IMR-90 (cell line): ENCODE measurements around the gene IGF1R. TPM values are rescaled to one million over a fixed set of nuclear protein-coding genes. Genes with fewer than 3 reads are reported as not detected.

Experiments
- ATAC-seq: fragments of 200-7000 bp; cut with Tn5 transposase; 2 replicates; pipeline ENCODE4 v1.9.1; 2020; ENCODE audit warnings: low read depth, mild to moderate bottlenecking, moderate library complexity
- BruUV-seq: library from RNA; stranded (reverse); fragments of 400-500 nt; replicated peaks from 2 replicates; lab custom pipeline; 2021; lab: Mats Ljungman, UMichigan
- CTCF ChIA-PET: fragments of 300-600 bp; formaldehyde crosslinking; extraction: SDS; loops from one replicate; lab custom pipeline; 2021; ENCODE audit warnings: antibody characterized with exemption; lab: Yijun Ruan, JAX
- POLR2A ChIA-PET: fragments of 300-600 bp; sonication (Branson Sonifier 250); formaldehyde crosslinking; loops from one replicate; lab custom pipeline; 2022; ENCODE audit warnings: antibody characterized with exemption; ENCODE audit not compliant: unreplicated experiment; lab: Charles Lee
- DNase-seq: peaks from one replicate; pipeline ENCODE4 v3.0.0; 2013
- H2AFZ ChIP-seq: replicated peaks from 2 replicates; pipeline ENCODE3; 2013; ENCODE audit warnings: low read length, mild to moderate bottlenecking; ENCODE audit not compliant: poor library complexity
- H2AK5ac ChIP-seq: 2 replicates; pipeline ENCODE4 v1.6.1; 2013; ENCODE audit warnings: low read depth, low read length, inconsistent platforms
- H2AK9ac ChIP-seq: replicated peaks from 2 replicates; pipeline ENCODE3; 2013; ENCODE audit warnings: mild to moderate bottlenecking, low read depth, low read length, moderate library complexity; ENCODE audit not compliant: poor library complexity
- H2BK120ac ChIP-seq: 2 replicates; pipeline ENCODE4 v1.6.1; 2013; ENCODE audit warnings: low read depth, low read length, inconsistent platforms
- H2BK15ac ChIP-seq: 3 replicates; pipeline ENCODE4 v1.6.1; 2013; ENCODE audit warnings: low read depth, low read length, inconsistent platforms
- H2BK20ac ChIP-seq: 2 replicates; pipeline ENCODE4 v1.6.1; 2013; ENCODE audit warnings: low read depth, mild to moderate bottlenecking, inconsistent platforms, low read length, moderate library complexity
- H2BK5ac ChIP-seq: 2 replicates; pipeline ENCODE4 v1.6.1; 2013; ENCODE audit warnings: mild to moderate bottlenecking, low read depth, low read length, inconsistent platforms; ENCODE audit not compliant: poor library complexity, severe bottlenecking
- H3K14ac ChIP-seq: replicated peaks from 2 replicates; pipeline ENCODE4 v1.6.1; 2013; ENCODE audit warnings: low read depth, low read length, inconsistent platforms
- H3K18ac ChIP-seq: 2 replicates; pipeline ENCODE4 v1.6.1; 2013; ENCODE audit warnings: low read depth, low read length, control low read depth
- H3K23ac ChIP-seq: 2 replicates; pipeline ENCODE4 v1.6.1; 2013; ENCODE audit warnings: low read depth, low read length, inconsistent platforms
- H3K27ac ChIP-seq: 2 replicates; pipeline ENCODE4 v1.5.1; 2013; ENCODE audit warnings: mild to moderate bottlenecking, control low read depth, low read length; ENCODE audit not compliant: insufficient read depth
- H3K27me3 ChIP-seq: 2 replicates; pipeline ENCODE4 v1.6.1; 2013; ENCODE audit warnings: low read length; ENCODE audit not compliant: control insufficient read depth, insufficient read depth
- H3K36me3 ChIP-seq: 2 replicates; pipeline ENCODE4 v1.6.1; 2013; ENCODE audit warnings: low read length, mixed read lengths; ENCODE audit not compliant: control insufficient read depth, insufficient read depth
- H3K4ac ChIP-seq: 2 replicates; pipeline ENCODE4 v1.6.1; 2013; ENCODE audit warnings: low read depth, low read length, inconsistent platforms
- H3K4me1 ChIP-seq: 2 replicates; pipeline ENCODE4 v1.6.1; 2013; ENCODE audit warnings: low read length, mixed read lengths; ENCODE audit not compliant: control insufficient read depth, insufficient read depth
- H3K4me2 ChIP-seq: 2 replicates; pipeline ENCODE4 v1.6.1; 2013; ENCODE audit warnings: low read depth, mild to moderate bottlenecking, control low read depth, low read length, moderate library complexity
- H3K4me3 ChIP-seq: 2 replicates; pipeline ENCODE4 v1.5.1; 2013; ENCODE audit warnings: low read depth, mild to moderate bottlenecking, control low read depth, low read length, moderate library complexity; ENCODE audit not compliant: insufficient read depth
- H3K56ac ChIP-seq: 2 replicates; pipeline ENCODE4 v1.6.1; 2013; ENCODE audit warnings: low read length, inconsistent platforms; ENCODE audit not compliant: insufficient read depth; ENCODE audit errors: extremely low read depth
- H3K79me1 ChIP-seq, 2 experiments: 2 replicates each; pipeline ENCODE4 v1.6.1; 2013; ENCODE audit warnings: low read length in 2 of 2, inconsistent platforms in 1 of 2, low read depth in 1 of 2
- H3K9ac ChIP-seq: 2 replicates; pipeline ENCODE4 v1.6.1; 2013; ENCODE audit warnings: low read depth, low read length, control low read depth
- H3K9me1 ChIP-seq: 2 replicates; pipeline ENCODE4 v1.6.1; 2013; ENCODE audit warnings: low read length, inconsistent platforms; ENCODE audit not compliant: insufficient read depth
- H3K9me3 ChIP-seq: 2 replicates; pipeline ENCODE4 v1.6.1; 2013; ENCODE audit warnings: low read length; ENCODE audit not compliant: control insufficient read depth, insufficient read depth
- H4K20me1 ChIP-seq: 2 replicates; pipeline ENCODE4 v1.6.1; 2013; ENCODE audit warnings: low read length, inconsistent platforms; ENCODE audit not compliant: insufficient read depth
- H4K5ac ChIP-seq: 2 replicates; pipeline ENCODE4 v1.6.1; 2013; ENCODE audit warnings: mild to moderate bottlenecking, low read depth, low read length, control low read depth
- H4K8ac ChIP-seq, 2 experiments: 2 replicates each; pipeline ENCODE4 v1.6.1; 2013; ENCODE audit warnings: low read depth in 2 of 2, low read length in 2 of 2, control low read depth in 1 of 2, inconsistent platforms in 1 of 2
- H4K91ac ChIP-seq: 2 replicates; pipeline ENCODE4 v1.6.1; 2013; ENCODE audit warnings: low read depth, low read length, inconsistent platforms; ENCODE audit not compliant: insufficient read depth
- BHLHE40 ChIP-seq: fragments of 150-350 bp; IDR thresholded peaks from 2 replicates; pipeline ENCODE4 v1.6.1; 2016; ENCODE audit warnings: mild to moderate bottlenecking, low read depth, low read length
- CEBPB ChIP-seq: IDR thresholded peaks from 2 replicates; pipeline ENCODE4 v1.6.1; 2012; ENCODE audit warnings: low read depth, low read length, improper control_type of control experiment
- CHD1 ChIP-seq: IDR thresholded peaks from 2 replicates; pipeline ENCODE4 v1.6.1; 2012; ENCODE audit warnings: low read depth, low read length, improper control_type of control experiment
- MAFK ChIP-seq: IDR thresholded peaks from 2 replicates; pipeline ENCODE4 v1.6.1; 2012; ENCODE audit warnings: low read depth, low read length, improper control_type of control experiment
- RAD21 ChIP-seq: IDR thresholded peaks from 2 replicates; pipeline ENCODE4 v1.6.1; 2012; ENCODE audit warnings: low read length, improper control_type of control experiment
- WGBS, 2 experiments: methylation state at CpG; one replicate each; pipeline versions ENCODE4 v1.1.5 to v1.1.7; 2013; ENCODE audit warnings: missing lambda C conversion rate in 2 of 2; ENCODE audit not compliant: insufficient read length in 1 of 2; ENCODE audit errors: extremely low coverage in 2 of 2; 5-methylcytosine and 5-hydroxymethylcytosine counted together
- dilution Hi-C: fragments of 300-500 bp; cut with HindIII; formaldehyde crosslinking; loops from one replicate; pipeline ENCODE4 v1.14.3; 2018; ENCODE audit warnings: low sequenced_read_pairs; ENCODE audit not compliant: unreplicated experiment
- in situ Hi-C: fragments of 300-500 bp; cut with MboI; formaldehyde crosslinking; loops from 3 replicates; pipeline ENCODE4 v1.14.3; 2019; ENCODE audit warnings: low sequenced_read_pairs, inconsistent platforms, mixed read lengths
- intact Hi-C: fragments of 100-400 bp; cut with micrococcal nuclease; formaldehyde crosslinking; loops from 2 replicates; pipeline ENCODE4 v1.10.0; 2022
- polyA plus RNA-seq, 3 experiments: library from polyadenylated mRNA; depleted of rRNA; stranded (reverse); fragments of >200 nt; gene quantifications; 2 replicates each; pipeline ENCODE4 v1.2.3, GENCODE V29; 2012; ENCODE audit warnings: low replicate concordance in 1 of 3
- total RNA-seq: library from RNA; depleted of rRNA; stranded (reverse); fragments of >200 nt; gene quantifications from 2 replicates; pipeline ENCODE4 v1.2.3, GENCODE V29; 2012
- TF ChIP-seq, protein P1 (sequence below): fragments of 150-350 bp; IDR thresholded peaks from 2 replicates; pipeline ENCODE4 v1.6.1; 2016; ENCODE audit warnings: low read depth, mild to moderate bottlenecking, low read length, moderate library complexity, borderline replicate concordance
- TF ChIP-seq, protein P2 (sequence below): fragments of 150-350 bp; IDR thresholded peaks from 2 replicates; pipeline ENCODE4 v1.6.1; 2017; ENCODE audit warnings: mild to moderate bottlenecking, antibody characterized with exemption, low read length, low read depth
- TF ChIP-seq, protein P3 (sequence below): conservative IDR thresholded peaks from 2 replicates; pipeline ENCODE4 v1.5.1; 2012; ENCODE audit warnings: mild to moderate bottlenecking, low read depth, low read length, improper control_type of control experiment

IGF1R gene
- total and polyA plus RNA-seq, 2 of the 4 experiments (the other 2 are of a cell fraction): 24.0 to 24.9 TPM

DNA sequence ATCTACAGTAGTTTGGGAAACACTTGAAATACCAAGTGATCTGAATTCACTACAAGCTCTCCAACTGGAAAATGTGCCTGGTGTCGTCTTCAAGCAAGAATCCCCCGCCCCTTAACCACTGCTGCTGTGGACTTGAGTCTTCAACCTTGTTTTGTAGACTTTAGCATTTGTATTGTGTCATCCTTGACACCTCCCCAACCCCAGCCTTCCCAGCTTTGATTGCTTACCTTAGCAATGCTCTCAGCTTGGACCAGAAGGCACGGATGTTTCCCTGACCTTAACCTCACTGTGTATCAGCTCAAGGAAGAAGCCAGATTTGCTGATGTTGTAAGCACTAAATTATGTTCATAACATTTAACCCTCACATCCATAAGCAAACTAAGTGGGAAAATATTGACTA is 146.4 kb downstream of the IGF1R start:
- Histone ChIP-seq H3K79me1 (peaks cover 49 to 86% of the 10 kb centered on the region in 2 experiments), H3K9me1 (peaks cover 36% of the 10 kb centered on the region), H3K9ac (no peak overlapping the region), H2BK5ac (no peak overlapping the region), H2BK20ac (no peak overlapping the region), H4K8ac (no peak overlapping the region), H3K36me3 (no peaks in the 10 kb centered on the region), H3K56ac (no peak overlapping the region), H3K18ac (no peak overlapping the region), H2AFZ (no peak overlapping the region), H3K4me3 (no peak overlapping the region), H2BK120ac (no peak overlapping the region), H2AK9ac (no peak overlapping the region), H4K20me1 (peaks cover 77% of the 10 kb centered on the region), H3K27ac (no peak overlapping the region), H4K91ac (no peak overlapping the region), H4K5ac (no peak overlapping the region), H2AK5ac (no peak overlapping the region), H3K9me3 (no peaks in the 10 kb centered on the region), H3K27me3 (no peaks in the 10 kb centered on the region), H3K14ac (no peak overlapping the region), H3K23ac (no peak overlapping the region), H3K4ac (no peak overlapping the region), H3K4me2 (no peak overlapping the region), H2BK15ac (no peak overlapping the region), H3K4me1 (peaks cover 15% of the 10 kb centered on the region)
- in situ Hi-C loops: loop anchor here (25.0 kb wide), 1 partner anchor 118 kb away; no protein-coding TSS in a partner anchor
- ChIA-PET POLR2A (interaction anchor here (1.0 kb wide), 1 partner anchor 12 kb away, joined by 3 read pairs; no protein-coding TSS in a partner anchor), CTCF (interaction anchor here (1.0 kb wide), 1 partner anchor 15 kb away, joined by 3 read pairs; no protein-coding TSS in a partner anchor)
- TF ChIP-seq CEBPB: peak; percentile 46
- no peak for TF ChIP-seq RAD21
- TF ChIP-seq BHLHE40: no peak
- TF ChIP-seq, protein P1, sequence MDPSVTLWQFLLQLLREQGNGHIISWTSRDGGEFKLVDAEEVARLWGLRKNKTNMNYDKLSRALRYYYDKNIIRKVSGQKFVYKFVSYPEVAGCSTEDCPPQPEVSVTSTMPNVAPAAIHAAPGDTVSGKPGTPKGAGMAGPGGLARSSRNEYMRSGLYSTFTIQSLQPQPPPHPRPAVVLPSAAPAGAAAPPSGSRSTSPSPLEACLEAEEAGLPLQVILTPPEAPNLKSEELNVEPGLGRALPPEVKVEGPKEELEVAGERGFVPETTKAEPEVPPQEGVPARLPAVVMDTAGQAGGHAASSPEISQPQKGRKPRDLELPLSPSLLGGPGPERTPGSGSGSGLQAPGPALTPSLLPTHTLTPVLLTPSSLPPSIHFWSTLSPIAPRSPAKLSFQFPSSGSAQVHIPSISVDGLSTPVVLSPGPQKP: no peak
- TF ChIP-seq, protein P2, sequence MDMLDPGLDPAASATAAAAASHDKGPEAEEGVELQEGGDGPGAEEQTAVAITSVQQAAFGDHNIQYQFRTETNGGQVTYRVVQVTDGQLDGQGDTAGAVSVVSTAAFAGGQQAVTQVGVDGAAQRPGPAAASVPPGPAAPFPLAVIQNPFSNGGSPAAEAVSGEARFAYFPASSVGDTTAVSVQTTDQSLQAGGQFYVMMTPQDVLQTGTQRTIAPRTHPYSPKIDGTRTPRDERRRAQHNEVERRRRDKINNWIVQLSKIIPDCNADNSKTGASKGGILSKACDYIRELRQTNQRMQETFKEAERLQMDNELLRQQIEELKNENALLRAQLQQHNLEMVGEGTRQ: no peak
- no peak for TF ChIP-seq CHD1
- TF ChIP-seq, protein P3, sequence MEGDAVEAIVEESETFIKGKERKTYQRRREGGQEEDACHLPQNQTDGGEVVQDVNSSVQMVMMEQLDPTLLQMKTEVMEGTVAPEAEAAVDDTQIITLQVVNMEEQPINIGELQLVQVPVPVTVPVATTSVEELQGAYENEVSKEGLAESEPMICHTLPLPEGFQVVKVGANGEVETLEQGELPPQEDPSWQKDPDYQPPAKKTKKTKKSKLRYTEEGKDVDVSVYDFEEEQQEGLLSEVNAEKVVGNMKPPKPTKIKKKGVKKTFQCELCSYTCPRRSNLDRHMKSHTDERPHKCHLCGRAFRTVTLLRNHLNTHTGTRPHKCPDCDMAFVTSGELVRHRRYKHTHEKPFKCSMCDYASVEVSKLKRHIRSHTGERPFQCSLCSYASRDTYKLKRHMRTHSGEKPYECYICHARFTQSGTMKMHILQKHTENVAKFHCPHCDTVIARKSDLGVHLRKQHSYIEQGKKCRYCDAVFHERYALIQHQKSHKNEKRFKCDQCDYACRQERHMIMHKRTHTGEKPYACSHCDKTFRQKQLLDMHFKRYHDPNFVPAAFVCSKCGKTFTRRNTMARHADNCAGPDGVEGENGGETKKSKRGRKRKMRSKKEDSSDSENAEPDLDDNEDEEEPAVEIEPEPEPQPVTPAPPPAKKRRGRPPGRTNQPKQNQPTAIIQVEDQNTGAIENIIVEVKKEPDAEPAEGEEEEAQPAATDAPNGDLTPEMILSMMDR: no peak
- TF ChIP-seq MAFK: no peak
- no CpG with 5 or more reads among the region's 3 CpGs for WGBS, 2 experiments
- intact Hi-C loops: no loop called here
- dilution Hi-C loops: no loop called here
- ATAC-seq (peak; percentile 84), DNase-seq (peak; percentile 80)
- no TSS peak for BruUV-seq
